HT-29 (cell line): ENCODE results near the gene FOXL2NB. TPM values are rescaled to one million over a fixed set of nuclear protein-coding genes. Genes with fewer than 3 reads are reported as not detected.

ENCODE experiments used
- DNase-seq: peaks from one replicate; pipeline ENCODE4 v3.0.0-alpha.2; 2015; ENCODE audit warnings: low spot score
- total RNA-seq: library from RNA; depleted of rRNA; stranded (reverse); fragments of >200 nt; shearing (Covaris generic); gene quantifications from 2 replicates; pipeline ENCODE4 v1.2.3, GENCODE V29; 2014; rRNA removed

Gene FOXL2NB
- total RNA-seq: not detected in 2 replicates

GRCh38 chr3:138946663-138947494 is at the start of gene FOXL2NB, which contains the start of gene FOXL2:
TSS of gene FOXL2NB (plus strand) at chr3:138947217. CDS start at chr3:138947365, 148 bp downstream.
TSS of gene FOXL2 (minus strand) at chr3:138947137. CDS start at chr3:138946722, 415 bp downstream.
- DNase-seq: no peak

DNA sequence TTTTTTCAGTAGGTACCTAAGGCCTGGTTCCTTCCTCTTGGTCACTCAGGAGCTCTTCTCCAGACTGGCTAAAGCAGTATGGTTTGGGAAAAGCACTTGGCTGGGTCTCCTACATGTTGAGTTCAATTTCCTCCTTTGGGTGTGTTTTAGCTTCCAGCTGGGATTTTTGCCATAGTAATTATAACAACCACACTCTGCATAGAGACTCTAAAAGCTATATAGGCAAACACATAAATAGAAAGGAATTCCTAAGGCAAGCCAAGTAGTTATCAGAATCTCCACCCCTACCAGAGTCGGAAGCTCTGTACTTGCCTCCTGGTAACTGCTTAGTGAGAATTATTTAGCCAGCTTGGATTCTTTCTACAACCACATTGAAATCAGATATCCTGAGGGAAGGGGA is 48.7 kb upstream of the FOXL2NB start:
- no peak for DNase-seq

- no peak for DNase-seq
Measured at GRCh38 chr3:138898708-138899107, 48.3 kb upstream of the FOXL2NB start.

DNA sequence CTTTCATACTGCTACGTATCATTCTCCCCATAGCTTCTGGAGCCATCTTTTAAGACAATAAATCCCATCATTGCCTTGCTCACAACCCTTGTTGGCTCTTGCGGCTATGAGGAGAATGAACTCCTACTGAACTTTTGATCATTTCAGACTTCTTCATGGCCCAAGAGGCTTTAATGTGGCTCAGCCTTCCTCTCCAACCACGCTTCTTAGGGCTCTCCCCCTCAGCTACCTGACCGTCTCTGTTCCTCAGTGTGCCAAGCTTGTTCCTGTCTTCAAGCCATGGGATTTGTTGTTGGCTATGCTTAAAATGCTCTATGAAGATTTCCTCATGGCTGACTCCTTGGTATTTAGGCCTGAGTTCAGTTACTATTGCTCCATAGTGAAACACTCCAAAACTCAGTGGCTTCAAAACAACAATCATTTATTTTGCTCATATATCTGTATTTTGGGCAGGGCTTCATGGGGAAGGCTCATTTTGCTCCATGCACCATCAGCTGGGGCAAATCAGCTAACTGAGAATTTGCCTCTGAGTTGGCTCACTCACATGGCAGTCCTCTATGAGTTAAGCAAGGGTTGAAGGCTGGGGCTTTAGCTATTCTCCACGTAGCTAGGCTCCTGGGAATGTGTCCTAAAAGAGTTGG is 47.5 kb upstream of the FOXL2NB start:
- no peak for DNase-seq

GRCh38 chr3:138901567-138901966 is 45.5 kb upstream of the FOXL2NB start:
- no peak for DNase-seq

DNA sequence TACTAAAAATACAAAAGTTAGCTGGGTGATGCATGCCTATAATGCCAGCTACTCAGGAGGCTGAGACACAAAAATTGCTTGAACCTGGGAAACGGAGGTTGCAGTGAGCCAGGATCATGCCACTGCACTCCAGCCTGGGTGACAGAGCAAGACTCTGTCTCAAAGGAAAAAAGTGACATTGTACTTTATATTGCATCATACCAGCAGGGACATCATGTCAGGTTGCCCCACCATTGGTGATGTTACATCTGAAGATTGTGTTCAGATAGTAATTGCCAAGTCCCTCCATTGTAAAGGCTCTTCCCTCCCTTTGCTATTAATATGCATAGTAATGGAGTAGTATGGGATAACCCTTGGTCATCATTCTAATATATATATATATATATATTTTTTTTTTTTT is 44.8 kb upstream of the FOXL2NB start:
- DNase-seq: no peak

DNA sequence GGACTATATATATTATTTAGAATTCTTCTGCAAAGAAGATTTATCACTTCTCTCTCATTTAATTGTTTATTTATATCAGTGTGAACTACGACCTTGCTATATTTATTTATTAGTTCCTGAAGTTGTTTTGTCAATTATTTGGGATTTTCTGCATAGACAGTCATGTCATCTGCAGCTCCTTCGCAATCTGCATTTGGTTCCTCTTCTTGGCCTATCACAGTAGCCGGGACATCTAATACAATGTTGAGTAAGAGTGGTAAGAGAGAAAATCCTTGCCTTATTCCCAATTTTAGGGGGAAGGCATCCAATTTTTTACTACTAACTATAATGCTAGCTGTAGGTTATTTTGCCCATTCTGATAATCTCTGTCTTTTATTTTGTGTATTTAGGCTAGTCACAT is 39.5 kb upstream of the FOXL2NB start:
- no peak for DNase-seq

GRCh38 chr3:138908846-138909245 is 38.2 kb upstream of the FOXL2NB start:
- DNase-seq: no peak

DNA sequence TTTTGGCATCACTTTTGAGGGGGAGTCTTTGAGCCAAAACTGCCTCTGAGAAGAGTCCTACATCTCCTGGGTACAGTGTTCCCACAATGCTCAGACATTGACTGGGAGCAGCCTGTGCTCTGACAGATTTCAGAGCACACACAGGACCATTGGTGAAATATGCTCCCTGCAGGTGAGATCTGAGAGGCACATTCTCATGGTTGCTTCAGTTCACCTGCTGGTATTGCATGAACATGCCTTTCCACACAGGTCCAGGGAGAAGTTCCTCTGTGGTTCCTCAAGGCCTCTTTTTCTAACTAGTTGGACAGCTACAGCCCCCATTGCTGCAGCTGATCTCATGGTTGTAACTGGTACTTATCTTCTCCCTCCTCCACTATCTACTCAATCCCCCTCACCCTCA is 37.1 kb upstream of the FOXL2NB start:
- no peak for DNase-seq

- DNase-seq: no peak
Measured at GRCh38 chr3:138911621-138912020, 35.4 kb upstream of the FOXL2NB start.

DNA sequence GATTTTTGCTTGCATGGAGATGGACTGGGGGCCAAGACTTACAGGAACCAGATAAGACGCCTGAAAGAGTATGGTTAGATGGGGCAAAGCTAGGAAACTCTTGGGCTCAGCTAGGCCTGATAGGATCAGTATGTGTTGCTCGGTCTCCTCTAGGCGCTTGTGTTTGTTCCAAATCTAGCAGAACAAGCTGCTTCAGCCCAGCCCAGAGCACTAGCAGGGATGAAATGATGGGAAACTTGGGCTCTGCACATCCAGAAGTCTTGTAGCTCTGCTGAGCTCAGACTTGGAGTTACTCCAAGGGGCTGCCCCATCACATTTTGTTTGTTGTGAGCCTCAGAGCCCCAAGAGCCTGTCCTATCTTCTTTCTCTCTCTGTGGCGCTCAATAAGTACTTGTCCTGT is 34.8 kb upstream of the FOXL2NB start:
- no peak for DNase-seq

DNA sequence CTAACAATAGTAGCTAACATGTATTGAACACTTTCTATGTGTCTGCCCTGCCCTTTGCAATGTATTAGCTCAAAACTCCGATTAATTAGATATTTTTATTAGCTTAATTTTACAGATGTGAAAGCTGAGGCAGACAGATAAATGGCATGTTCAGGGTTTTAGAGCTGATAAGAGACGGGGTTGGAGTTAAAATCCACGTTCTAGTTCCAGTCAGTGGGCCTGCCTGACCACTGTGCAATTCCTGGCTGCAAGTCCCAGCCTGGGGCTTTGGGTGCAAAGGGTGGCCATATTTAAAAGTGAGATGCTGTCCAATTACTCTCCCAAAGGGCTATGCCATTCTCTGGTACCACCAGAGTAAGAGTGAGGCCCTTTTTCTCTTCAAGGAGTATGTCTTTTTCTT is 33.3 kb upstream of the FOXL2NB start:
- no peak for DNase-seq

DNA sequence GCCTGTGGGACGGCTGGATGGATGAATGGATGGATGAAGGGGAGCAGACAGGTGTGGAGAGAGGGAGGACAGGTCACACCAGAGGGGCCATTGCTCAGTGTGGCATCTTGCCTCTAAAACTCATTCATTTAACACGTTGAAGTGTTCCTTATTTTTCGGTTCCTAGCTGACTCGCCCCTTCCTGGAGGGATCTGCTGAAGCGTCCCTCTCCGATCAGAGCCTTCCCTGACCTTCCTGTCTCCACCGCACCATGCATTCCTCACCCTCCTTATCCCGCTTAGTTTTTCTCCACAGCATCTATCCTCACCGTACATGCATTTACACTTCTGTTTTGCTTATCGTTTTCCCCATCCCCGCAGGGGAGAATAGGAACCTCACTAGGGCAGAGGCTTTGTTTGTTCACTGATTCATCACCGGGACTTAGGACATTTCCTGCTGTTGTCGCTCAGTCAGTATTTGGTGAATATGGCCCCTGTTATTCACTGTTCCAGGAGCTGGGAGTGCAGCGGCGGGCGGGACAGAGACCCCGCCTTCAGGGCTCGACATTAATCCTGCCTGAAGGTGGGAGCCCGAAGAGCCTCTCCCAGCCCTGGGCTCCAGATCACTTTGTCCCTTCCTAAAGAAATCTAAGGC is 32.0 kb upstream of the FOXL2NB start:
- peak; percentile 87 for DNase-seq

DNA sequence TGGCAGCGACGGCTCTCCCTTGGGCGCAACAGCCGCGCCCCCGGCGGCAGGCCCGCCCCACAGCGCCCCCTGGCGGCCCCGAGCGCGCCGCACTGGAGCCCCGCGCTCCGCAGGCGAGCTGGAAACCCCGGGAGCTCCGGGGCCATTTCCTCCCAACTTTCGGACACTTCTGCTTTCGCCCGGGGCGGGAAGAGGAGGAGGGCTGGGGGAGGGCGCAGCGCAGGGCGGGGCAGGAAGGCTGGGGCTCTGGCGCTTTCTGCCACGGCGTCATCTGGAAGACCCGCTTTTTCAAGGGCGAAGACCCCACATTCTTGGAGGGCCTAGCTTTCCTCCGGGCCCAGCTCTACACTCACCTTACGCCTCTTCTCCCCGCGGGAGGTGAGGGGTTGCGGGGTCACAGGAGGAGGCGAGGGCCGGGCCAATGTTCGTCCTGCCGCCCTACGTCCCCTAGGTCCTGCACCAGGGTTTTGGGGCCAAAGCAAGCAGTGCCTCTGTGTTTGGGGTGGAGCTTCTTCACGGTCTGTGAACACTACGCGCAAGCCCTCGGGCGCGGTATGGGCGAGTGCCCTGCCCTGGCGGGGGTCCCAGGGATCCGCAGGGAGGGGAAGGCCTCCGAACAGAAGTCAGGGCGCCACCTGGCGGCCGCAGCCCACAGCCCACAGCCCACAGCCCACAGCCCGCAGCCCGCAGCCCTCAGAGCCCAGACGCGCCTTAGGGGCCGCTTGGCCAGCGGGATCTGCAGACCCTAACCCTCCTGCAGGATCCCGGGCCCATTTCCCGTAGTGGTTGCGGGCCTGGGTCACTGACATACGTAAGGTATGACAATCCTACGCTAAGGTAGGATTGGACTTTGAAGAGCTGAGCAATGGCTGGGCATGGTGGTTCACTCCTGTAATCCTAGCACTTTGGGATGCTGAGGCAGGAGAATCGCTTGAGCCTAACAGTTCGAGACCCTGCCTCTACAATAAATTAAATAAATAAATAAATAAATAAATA is 31.2 kb upstream of the FOXL2NB start:
- peak; percentile 85 for DNase-seq

GRCh38 chr3:138916824-138917223 is 30.2 kb upstream of the FOXL2NB start:
- peak; percentile 66 for DNase-seq

GRCh38 chr3:138919325-138919724 is 27.7 kb upstream of the FOXL2NB start:
- no peak for DNase-seq

GRCh38 chr3:138921316-138922292 is 25.4 kb upstream of the FOXL2NB start:
- peak; percentile 51 for DNase-seq

- DNase-seq: peak; percentile 37
Measured at GRCh38 chr3:138922400-138922799, 24.6 kb upstream of the FOXL2NB start.

- peak; percentile 95 for DNase-seq
Measured at GRCh38 chr3:138923531-138923994, 23.5 kb upstream of the FOXL2NB start.
